WERI-Rb-1 (cell line): ENCODE data around the gene USP46.

Experiments used
- DNase-seq: peaks from one replicate; pipeline ENCODE4 v3.0.0-alpha.2; 2020
- H3K27ac ChIP-seq: fragments of 250-450 bp; sonication (Bioruptor Pico); 2 replicates; pipeline ENCODE4 v1.5.1; 2020; ENCODE audit warnings: mild to moderate bottlenecking, moderate library complexity
- H3K27me3 ChIP-seq: fragments of 250-450 bp; sonication (Bioruptor Pico); 2 replicates; pipeline ENCODE4 v1.5.1; 2021; ENCODE audit warnings: mild to moderate bottlenecking, low read depth, moderate library complexity; ENCODE audit not compliant: insufficient read depth, severe bottlenecking
- H3K36me3 ChIP-seq: fragments of 250-450 bp; sonication (Bioruptor Pico); 2 replicates; pipeline ENCODE4 v1.5.1; 2020; ENCODE audit warnings: mild to moderate bottlenecking, moderate library complexity
- H3K4me3 ChIP-seq: 2 replicates; pipeline ENCODE4 v1.5.1; 2011; ENCODE audit warnings: low read depth, mild to moderate bottlenecking, control low read depth, low read length
- H3K9me3 ChIP-seq: fragments of 250-450 bp; sonication (Bioruptor Pico); 2 replicates; pipeline ENCODE4 v1.5.1; 2021; ENCODE audit warnings: mild to moderate bottlenecking, moderate library complexity; ENCODE audit not compliant: severe bottlenecking
- CTCF ChIP-seq: IDR thresholded peaks from 2 replicates; pipeline ENCODE4 v1.5.1; 2011; ENCODE audit warnings: low read depth, mild to moderate bottlenecking, control low read depth, inconsistent platforms, low read length

Gene USP46

GRCh38 chr4:52566136-52567031 is 92.7 kb downstream of the USP46 start:
- no peak for TF ChIP-seq CTCF

GRCh38 chr4:52560844-52561280 is 98.2 kb downstream of the USP46 start:
- H3K9me3 ChIP-seq = no peaks in the 10 kb centered on the region
- TF ChIP-seq CTCF = no peak
- no peak for DNase-seq
- no peak overlapping the region for H3K27ac ChIP-seq
- no peak overlapping the region for H3K4me3 ChIP-seq
- H3K27me3 ChIP-seq = peaks cover 43% of the 10 kb centered on the region
- no peaks in the 10 kb centered on the region for H3K36me3 ChIP-seq

More at GRCh38 chr4:52566136-52567031, 92.7 kb downstream of the USP46 start:
- no peak overlapping the region for H3K4me3 ChIP-seq
- H3K9me3 ChIP-seq = no peaks in the 10 kb centered on the region
- peaks cover 46% of the 10 kb centered on the region for H3K27me3 ChIP-seq
- H3K36me3 ChIP-seq = no peaks in the 10 kb centered on the region
- no peak overlapping the region for H3K27ac ChIP-seq
- DNase-seq = no peak

GRCh38 chr4:52555356-52555716 is 103.8 kb downstream of the USP46 start:
- H3K27ac ChIP-seq = no peak overlapping the region
- peaks cover 58% of the 10 kb centered on the region for H3K27me3 ChIP-seq
- no peaks in the 10 kb centered on the region for H3K9me3 ChIP-seq
- no peak for DNase-seq
- H3K4me3 ChIP-seq = no peak overlapping the region
- H3K36me3 ChIP-seq = no peaks in the 10 kb centered on the region
- no peak for TF ChIP-seq CTCF

- peaks cover 63% of the 10 kb centered on the region for H3K27me3 ChIP-seq
- no peak for DNase-seq
- H3K9me3 ChIP-seq = no peaks in the 10 kb centered on the region
Measured at GRCh38 chr4:52554612-52555355, 104.3 kb downstream of the USP46 start.

GRCh38 chr4:52552778-52553177 is 106.3 kb downstream of the USP46 start:
- H3K27ac ChIP-seq = no peak overlapping the region
- H3K4me3 ChIP-seq = no peak overlapping the region
- peaks cover 76% of the 10 kb centered on the region for H3K27me3 ChIP-seq
- no peaks in the 10 kb centered on the region for H3K9me3 ChIP-seq
- TF ChIP-seq CTCF = no peak
- no peak for DNase-seq
- no peaks in the 10 kb centered on the region for H3K36me3 ChIP-seq

More at GRCh38 chr4:52554612-52555355, 104.3 kb downstream of the USP46 start:
- TF ChIP-seq CTCF = no peak
- Histone ChIP-seq H3K4me3 (no peak overlapping the region), H3K36me3 (no peaks in the 10 kb centered on the region), H3K27ac (no peak overlapping the region)
